ENCODE results near the gene OTOG. TPM values are rescaled to one million over a fixed set of nuclear protein-coding genes. Genes with fewer than 3 reads are reported as not detected.

OTOG gene
- total and polyA plus RNA-seq, 9 donors: not detected

DNA sequence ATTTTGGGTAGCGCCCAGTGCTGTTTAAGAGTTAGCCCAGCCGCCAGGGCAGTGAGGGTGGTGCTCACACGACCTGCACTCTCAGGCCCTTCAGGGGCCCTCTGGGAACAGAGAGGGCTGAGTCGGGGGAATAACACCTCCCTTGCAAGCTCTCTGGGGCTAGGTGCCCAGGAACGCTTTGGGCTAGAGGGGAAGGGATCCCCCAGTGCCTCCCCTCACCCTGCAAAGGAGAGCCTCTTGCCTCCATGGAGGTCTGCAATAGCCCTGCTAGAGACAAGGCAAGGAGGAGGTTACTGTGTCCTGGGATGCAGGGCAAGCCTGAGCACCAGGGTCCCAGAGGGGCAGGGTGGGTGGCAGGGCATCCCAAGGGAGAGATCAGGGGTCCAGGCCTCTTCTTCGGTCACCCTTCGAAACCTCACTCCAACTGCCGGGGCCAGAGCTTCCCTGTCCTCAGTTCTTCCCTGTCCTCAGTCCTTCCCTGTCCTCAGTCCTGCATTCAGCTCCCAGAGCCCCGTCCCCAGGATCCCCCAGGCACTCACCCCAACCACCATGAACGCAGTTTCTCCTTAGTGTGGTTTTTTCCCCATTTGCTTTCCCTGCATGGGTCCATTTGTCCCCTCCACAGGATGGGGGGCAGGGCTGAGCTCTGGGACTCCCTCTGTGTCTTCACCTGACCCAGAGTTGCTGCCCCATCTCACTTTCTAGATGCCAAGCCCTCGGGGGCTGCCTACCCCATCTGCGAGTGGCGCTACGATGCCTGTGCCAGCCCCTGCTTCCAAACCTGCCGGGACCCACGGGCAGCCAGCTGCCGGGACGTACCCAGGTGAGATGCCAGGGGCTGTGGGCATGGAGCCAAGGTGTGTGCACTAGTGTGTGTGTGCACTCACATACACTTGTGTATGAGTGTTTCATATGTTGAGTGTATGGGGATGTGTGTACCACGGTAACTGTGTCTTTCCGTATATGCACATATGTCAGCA lies 60.8 kb downstream of the OTOG start:
- intact Hi-C loops (cut with DNase I): no loop called here
- H3K36me3 ChIP-seq: no peaks in the 10 kb centered on the region
- WGBS, 3 donors: 68 to 76% (median 74%) methylated on average over 20 of the region's 20 CpGs
- no peak for DNase-seq
- no peaks in the 10 kb centered on the region for H3K9me3 ChIP-seq
- H3K4me3 ChIP-seq: no peak overlapping the region
- H3K27ac ChIP-seq: no peak overlapping the region
- TF ChIP-seq, protein P1, sequence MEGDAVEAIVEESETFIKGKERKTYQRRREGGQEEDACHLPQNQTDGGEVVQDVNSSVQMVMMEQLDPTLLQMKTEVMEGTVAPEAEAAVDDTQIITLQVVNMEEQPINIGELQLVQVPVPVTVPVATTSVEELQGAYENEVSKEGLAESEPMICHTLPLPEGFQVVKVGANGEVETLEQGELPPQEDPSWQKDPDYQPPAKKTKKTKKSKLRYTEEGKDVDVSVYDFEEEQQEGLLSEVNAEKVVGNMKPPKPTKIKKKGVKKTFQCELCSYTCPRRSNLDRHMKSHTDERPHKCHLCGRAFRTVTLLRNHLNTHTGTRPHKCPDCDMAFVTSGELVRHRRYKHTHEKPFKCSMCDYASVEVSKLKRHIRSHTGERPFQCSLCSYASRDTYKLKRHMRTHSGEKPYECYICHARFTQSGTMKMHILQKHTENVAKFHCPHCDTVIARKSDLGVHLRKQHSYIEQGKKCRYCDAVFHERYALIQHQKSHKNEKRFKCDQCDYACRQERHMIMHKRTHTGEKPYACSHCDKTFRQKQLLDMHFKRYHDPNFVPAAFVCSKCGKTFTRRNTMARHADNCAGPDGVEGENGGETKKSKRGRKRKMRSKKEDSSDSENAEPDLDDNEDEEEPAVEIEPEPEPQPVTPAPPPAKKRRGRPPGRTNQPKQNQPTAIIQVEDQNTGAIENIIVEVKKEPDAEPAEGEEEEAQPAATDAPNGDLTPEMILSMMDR (IDR thresholded peaks at IDR 0.05): no peak
- TF ChIP-seq POLR2A (IDR thresholded peaks at IDR 0.05) (no peak), EP300 (IDR thresholded peaks at IDR 0.05) (no peak)
- H3K27me3 ChIP-seq: no peaks in the 10 kb centered on the region
- no peaks in the 10 kb centered on the region for H3K4me1 ChIP-seq (ENCODE audit: insufficient read depth)

DNA sequence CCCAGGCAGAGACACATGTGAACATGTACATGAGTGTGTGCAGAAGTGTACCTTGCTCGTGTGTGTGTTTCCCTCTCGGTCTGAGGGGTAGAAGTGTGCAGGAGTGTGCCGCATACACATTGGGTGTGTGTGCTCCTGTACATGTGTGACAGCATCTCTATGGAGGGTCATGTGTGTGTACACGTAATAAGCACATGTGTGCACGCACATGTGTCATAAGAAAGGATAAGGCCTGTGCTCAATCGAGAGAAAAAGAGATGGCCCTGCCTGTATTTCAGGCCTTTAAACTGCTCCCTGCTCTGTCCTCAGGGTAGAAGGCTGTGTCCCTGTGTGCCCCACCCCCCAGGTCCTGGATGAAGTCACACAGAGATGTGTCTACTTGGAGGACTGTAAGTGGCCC lies 61.8 kb downstream of the OTOG start:
- no peaks in the 10 kb centered on the region for H3K9me3 ChIP-seq
- H3K4me3 ChIP-seq: no peak overlapping the region
- no peak overlapping the region for H3K27ac ChIP-seq
- WGBS, 3 donors: 84 to 90% (median 85%) methylated on average over 6 of the region's 6 CpGs
- DNase-seq: no peak
- no peaks in the 10 kb centered on the region for H3K27me3 ChIP-seq
- no peak for TF ChIP-seq POLR2A (IDR thresholded peaks at IDR 0.05)
- TF ChIP-seq, protein P1 (IDR thresholded peaks at IDR 0.05): no peak
- no peak for TF ChIP-seq EP300 (IDR thresholded peaks at IDR 0.05)
- intact Hi-C loops (cut with DNase I): no loop called here
- no peaks in the 10 kb centered on the region for H3K4me1 ChIP-seq (ENCODE audit: insufficient read depth)
- H3K36me3 ChIP-seq: no peaks in the 10 kb centered on the region

DNA sequence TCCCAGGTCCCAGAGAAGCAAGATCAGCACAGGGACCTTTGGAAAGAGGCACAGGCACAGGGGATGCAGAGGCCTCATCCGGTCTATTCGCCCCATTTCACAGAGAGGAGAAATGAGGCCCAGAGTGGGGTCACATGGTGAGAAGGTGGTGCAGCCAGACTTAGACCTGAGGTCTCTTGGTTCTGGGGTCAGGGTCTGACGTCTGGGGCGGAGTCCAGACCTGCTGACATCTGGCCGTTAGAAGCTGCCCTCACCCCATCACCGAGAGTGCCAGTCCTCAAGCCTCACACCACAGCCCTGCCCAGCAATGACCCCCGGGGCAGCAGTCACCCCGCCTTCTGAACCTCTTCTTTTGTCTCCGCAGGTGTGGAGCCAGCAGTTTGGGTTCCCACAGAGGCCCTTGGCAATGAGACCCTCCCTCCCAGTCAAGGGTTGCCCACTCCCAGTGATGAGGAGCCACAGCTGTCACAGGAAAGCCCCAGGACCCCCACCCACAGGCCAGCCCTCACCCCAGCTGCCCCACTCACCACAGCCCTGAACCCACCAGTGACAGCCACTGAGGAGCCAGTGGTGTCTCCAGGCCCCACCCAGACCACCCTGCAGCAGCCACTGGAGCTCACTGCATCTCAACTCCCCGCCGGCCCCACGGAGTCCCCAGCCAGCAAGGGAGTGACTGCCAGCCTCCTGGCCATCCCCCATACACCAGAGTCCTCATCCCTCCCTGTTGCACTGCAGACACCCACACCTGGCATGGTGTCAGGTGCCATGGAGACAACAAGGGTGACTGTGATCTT lies 62.4 kb downstream of the OTOG start:
- Histone ChIP-seq H3K4me3 (no peak overlapping the region), H3K9me3 (no peaks in the 10 kb centered on the region), H3K27ac (no peak overlapping the region), H3K4me1 (ENCODE audit: insufficient read depth) (no peaks in the 10 kb centered on the region), H3K27me3 (no peaks in the 10 kb centered on the region), H3K36me3 (no peaks in the 10 kb centered on the region)
- TF ChIP-seq EP300 (IDR thresholded peaks at IDR 0.05) (no peak), POLR2A (IDR thresholded peaks at IDR 0.05) (no peak)
- TF ChIP-seq, protein P1 (IDR thresholded peaks at IDR 0.05): no peak
- DNase-seq: no peak
- intact Hi-C loops (cut with DNase I): no loop called here
- 64 to 80% (median 71%) methylated on average over 12 of the region's 12 CpGs for WGBS, 3 donors

DNA sequence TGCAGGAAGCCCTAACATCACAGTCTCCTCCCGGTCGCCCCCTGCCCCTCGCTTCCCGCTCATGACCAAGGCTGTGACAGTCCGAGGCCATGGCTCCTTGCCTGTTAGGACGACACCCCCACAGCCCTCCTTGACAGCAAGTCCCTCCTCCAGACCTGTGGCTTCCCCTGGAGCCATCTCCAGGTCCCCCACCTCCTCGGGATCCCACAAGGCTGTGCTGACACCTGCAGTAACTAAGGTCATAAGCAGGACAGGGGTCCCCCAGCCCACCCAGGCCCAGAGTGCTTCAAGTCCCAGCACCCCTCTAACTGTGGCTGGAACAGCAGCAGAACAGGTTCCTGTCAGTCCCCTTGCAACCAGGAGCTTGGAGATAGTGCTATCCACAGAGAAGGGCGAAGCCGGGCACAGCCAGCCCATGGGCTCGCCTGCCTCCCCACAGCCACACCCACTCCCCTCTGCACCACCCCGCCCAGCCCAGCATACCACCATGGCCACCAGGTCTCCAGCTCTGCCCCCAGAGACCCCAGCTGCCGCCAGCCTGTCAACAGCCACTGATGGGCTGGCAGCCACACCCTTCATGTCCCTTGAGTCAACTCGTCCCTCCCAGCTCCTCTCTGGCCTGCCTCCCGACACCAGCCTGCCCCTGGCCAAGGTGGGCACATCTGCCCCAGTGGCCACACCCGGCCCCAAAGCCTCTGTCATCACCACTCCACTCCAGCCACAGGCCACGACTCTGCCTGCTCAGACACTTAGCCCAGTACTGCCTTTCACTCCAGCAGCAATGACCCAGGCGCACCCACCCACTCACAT lies 63.2 kb downstream of the OTOG start:
- WGBS, 3 donors: 64 to 77% (median 72%) methylated on average over 16 to 17 of the region's 17 CpGs
- intact Hi-C loops (cut with DNase I): no loop called here
- H3K9me3 ChIP-seq: no peaks in the 10 kb centered on the region
- no peaks in the 10 kb centered on the region for H3K4me1 ChIP-seq (ENCODE audit: insufficient read depth)
- no peaks in the 10 kb centered on the region for H3K27me3 ChIP-seq
- no peak overlapping the region for H3K4me3 ChIP-seq
- no peak overlapping the region for H3K27ac ChIP-seq
- no peak for DNase-seq
- TF ChIP-seq, protein P1 (IDR thresholded peaks at IDR 0.05): no peak
- TF ChIP-seq EP300 (IDR thresholded peaks at IDR 0.05): no peak
- no peak for TF ChIP-seq POLR2A (IDR thresholded peaks at IDR 0.05)
- no peaks in the 10 kb centered on the region for H3K36me3 ChIP-seq

Measured in ovary (tissue), 9 donors.